GM21529 (cell line): ENCODE results near the gene MOB3C.
"Not testable (repeated sequence)": the region's sequence is repeated elsewhere in the genome, so short reads cannot be mapped to it uniquely, and the experiment has no call there.

ENCODE experiments used
- ATAC-seq: cut with Tn5 transposase; IDR thresholded peaks from one replicate; pipeline ENCODE4 v1.9.1; 2021; ENCODE audit not compliant: unreplicated experiment

The MOB3C gene

DNA sequence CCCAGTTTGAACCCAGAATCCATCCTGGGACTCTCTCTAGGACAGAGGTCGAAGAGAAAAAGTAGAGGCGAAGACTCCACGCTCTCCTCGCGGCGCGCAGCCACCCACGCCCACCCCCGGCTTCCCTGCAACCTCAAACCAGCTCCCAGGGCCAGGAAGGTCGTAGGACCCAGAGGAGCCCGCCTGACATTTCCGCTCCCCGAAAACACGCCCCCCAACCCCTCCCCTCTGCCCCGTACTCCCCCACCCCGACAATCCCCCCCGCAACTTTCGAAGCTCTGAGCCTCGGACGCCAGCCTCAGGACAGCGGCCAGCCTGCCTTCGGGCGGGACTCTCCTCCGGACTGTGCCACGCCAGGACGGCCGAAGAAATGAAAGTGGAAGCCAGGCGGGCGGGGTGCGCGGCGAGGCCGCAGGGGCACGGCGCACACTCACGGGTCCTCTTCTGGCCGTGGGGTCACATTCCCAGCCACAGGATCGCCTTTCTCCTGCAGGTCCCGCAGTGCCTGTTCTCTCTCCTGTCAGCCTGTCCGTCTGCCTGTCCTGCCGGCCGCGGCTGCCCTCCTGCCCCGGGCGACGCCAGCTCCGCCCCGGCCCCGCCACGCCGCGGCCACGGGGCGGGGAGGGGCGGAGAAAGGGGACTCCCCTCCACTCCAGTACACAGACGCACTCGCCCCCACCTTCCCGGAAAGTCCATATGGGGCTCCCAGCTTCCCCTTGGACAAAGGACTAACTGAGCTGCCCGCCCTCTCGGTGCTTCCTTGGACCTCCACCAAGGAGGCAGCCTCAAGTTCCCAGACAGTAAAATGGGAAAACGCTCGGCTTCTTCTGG is at the start of gene MOB3C:
Gene MOB3C (minus strand): TSS at position 535 of the 831 bp plus-strand sequence. CDS start 3,490 bp downstream, outside the sequence.
- ATAC-seq: peak; percentile 76

DNA sequence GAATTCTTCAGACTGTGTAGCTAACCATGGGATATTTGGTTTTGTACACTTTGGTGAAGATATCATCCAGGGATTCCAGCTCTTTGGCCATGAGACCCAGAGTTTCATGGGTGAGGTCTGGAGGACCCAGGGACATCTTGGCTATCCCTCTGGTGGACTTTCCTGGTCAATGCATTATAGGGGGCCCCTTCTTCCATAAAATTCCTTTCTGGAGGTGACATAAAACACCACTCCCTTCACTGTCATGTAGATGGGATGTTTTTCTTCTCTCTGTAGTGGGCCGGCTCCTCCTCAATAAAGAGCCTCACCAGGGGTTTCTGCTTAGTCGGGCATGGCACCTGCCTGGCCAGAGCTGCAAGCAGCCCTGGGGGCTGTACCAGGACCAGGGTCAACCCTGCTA is 49.4 kb upstream of the MOB3C start:
- ATAC-seq: no peak

DNA sequence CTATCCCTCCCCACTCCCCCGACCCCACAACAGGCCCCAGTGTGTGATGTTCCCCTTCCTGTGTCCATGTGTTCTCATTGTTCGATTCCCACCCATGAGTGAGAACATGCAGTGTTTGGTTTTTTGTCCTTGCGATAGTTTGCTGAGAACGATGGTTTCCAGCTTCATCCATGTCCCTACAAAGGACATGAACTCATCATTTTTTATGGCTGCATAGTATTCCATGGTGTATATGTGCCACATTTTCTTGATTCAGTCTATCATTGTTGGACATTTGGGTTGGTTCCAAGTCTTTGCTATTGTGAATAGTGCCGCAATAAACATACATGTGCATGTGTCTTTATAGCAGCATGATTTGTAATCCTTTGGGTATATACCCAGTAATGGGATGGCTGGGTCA is 46.3 kb upstream of the MOB3C start:
- not testable (repeated sequence) for ATAC-seq

DNA sequence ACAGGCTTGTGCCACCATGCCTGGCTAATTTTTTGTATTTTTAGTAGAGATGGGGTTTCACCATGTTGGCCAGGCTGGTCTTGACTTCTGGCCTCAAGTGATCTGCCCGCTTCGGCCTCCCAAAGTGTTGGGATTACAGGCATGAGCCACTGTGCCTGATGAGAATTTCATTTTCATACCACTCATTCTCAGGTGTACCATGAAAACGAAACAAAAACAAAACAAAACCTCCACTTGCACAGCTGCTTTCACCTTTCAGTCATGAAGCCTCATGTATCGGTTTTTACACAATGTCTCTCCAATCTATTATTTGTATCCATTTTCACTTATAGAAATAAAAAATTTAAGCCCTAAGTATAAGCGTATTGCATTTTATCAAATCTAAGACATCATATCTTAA is 43.5 kb upstream of the MOB3C start:
- ATAC-seq: peak; percentile 91

- ATAC-seq: peak; percentile 34
Measured at GRCh38 chr1:46659307-46659870, 42.8 kb upstream of the MOB3C start.

DNA sequence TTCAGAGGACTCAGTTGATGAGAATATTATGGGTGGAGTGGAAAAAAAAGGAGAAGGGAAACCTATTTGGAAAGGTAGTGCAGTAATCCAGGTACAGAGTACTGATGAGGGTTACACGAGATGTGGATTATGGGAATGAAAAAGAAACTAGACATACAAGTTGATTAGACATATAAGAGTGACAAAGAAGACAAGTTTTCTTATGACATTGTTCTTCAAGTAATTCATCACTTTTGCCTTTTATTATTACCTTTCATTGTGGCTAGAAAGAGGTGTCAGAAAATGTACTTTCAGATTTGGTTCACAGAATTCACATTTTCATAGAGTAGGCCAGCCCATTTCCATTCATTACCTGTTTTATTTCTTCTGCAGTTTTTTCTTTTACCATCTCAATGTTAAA is 41.2 kb upstream of the MOB3C start:
- ATAC-seq: no peak

GRCh38 chr1:46656643-46657042 is 40.0 kb upstream of the MOB3C start:
- no peak for ATAC-seq

DNA sequence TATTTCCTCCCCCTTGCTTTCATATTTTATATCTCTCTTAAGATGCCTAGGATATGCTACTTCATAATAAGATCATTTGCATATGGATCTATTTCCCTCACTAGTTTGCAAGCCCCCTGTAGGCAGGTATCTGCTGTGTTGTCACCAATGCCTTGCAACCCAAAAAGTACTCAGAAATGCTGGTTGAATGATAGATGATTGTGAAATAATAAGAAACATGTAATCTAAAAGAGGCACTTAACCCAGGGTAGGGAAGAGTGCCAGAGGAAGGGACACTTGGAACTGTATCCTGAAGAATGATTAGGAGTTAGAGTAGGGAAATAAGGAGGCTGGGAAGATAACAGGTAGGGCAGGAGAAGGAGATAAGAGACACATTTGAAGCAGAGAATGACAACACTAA is 39.2 kb upstream of the MOB3C start:
- no peak for ATAC-seq

GRCh38 chr1:46654698-46655097 is 38.1 kb upstream of the MOB3C start:
- not testable (repeated sequence) for ATAC-seq

- no peak for ATAC-seq
Measured at GRCh38 chr1:46654012-46654411, 37.4 kb upstream of the MOB3C start.

GRCh38 chr1:46653405-46653958 is 36.9 kb upstream of the MOB3C start:
- ATAC-seq: no peak

GRCh38 chr1:46652321-46653100 is 35.9 kb upstream of the MOB3C start:
- no peak for ATAC-seq

- ATAC-seq: not testable (repeated sequence)
Measured at GRCh38 chr1:46651152-46651551, 34.5 kb upstream of the MOB3C start.

DNA sequence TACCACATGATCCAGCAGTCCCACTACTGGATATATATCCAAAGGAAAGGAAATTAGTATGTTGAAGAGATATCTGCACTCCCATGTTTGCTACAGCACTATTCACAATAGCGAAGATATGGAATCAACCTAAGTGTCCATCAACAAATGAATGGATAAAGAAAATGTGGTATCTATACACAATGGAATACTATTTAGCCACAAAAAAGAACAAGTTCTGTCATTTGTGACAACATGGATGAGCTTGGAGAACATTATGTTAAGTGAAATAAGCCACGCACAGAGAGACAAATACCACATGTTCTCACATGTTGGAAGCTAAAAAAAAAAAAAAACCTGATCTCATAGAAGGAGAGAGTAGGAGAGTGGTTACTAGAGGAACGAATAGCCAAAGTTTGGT is 33.9 kb upstream of the MOB3C start:
- ATAC-seq: no peak

DNA sequence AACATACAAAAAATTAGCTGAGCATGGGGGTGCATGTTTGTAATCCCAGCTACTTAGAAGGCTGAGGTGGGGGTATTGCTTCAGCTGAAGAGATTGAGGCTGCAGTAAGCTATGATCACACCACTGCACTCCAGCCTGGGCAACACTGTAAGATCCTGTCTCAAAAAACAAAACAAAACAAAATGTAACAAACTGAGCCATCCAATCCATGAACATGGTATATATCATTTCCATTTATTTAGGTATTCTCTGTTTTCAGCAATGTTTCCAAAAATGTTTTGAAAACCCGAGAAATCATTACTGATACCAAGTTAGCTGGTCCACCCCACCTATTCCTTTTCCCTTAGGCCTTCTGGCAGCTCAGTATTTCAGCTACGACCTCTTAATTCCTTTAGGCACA is 33.2 kb upstream of the MOB3C start:
- ATAC-seq: no peak

DNA sequence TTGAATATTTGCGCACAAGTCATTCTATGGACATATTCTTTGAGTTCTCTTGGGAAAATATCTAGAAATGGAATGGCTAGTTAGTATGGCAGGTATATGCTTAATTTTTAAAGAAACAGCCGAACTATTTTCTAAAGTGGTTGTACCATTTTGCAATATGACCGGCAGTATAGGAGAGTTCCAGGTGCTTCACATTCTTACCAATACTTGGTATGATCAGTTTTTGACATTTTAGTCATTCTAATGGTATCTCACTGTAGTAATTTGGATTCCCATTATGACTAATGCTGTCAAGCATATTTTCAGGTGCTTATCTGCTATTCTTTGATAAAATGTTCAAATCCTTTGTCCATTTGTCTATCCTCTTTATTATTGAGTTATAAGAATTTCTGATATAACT is 31.0 kb upstream of the MOB3C start:
- ATAC-seq: no peak

DNA sequence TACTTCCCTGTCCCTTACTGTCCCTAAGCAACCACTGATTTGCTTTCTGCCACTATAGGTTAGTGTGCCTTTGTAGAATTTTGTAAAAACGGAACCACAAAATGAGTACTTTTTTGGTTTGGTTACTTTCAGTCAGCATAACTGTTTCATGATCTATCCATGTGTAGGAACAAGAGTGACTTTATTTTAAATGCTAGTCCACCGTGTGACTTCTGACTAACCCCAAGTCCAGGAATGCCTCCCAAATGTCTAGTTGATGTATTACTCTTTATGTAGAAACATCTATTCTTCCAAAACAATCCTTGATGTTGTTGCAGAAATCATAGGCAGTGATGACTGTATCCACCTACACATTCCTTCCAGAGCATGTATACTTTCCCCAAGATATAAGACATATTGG is 30.2 kb upstream of the MOB3C start:
- ATAC-seq: no peak

- no peak for ATAC-seq
Measured at GRCh38 chr1:46646331-46646730, 29.7 kb upstream of the MOB3C start.

DNA sequence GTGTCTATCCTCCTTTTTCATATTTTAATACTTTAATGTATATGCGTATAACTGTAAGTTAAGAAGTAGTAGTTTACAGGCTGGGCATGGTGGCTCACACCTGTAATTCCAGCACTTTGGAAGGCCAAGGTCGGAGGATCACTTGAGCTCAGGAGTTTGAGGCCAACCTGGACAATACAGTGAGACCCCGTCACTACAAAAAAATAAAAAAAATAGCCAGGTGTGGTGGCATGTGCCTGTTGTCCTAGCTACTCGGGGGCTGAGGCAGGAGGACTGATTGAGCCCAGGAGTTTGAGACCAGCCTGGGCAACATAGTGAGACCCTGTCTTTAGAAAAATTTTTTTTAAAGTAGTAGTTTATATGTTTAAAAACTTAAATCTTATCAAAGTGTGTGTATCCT is 29.2 kb upstream of the MOB3C start:
- ATAC-seq: no peak

DNA sequence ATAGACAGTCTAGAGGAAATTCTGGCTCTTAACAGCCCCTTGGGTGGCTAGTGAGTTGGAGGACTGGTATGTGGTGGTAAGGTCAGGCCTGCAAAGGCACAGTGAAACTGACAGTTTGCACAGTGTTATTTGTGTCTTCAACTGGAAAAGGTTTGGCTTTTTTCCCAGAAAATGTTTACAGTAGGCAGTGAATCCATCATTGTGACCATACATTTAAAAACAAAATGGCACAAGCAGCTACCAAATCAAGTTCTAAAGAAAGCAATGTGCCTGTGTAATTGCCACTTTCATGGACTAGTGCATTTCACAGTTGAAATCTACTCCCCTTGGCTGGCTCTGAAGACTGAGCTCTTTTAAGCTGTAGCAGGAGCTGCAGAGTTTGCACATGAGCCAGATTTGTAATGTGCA is 26.8 kb upstream of the MOB3C start:
- ATAC-seq: no peak

DNA sequence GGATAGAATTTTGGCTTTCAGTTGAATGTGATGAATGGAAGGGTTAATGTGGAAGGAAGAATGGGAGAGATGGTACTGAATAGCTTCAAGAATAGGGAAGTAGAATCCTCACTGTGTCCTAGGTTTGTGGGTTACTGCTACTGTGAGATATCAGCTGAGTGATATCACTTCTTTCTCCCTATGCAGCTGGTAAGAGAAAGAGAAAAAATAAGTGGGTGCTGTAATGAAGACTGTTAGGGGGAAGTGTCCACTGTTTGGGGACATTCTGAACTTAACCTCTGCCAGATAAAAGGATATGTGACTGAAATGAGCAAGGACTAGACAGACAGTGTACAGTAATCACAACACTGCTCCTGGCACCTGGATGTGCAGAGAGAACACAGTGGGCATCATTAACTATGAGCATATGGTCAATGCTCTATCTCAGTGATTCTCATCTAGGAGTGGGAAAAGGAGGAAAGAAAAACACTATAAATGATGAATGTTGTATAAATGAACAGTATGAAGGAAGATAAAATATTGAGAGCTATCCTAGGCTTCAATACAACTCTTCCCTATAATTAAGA is 25.6 kb upstream of the MOB3C start:
- ATAC-seq: no peak
